Fibroblast of the aortic adventitia (primary cell): ENCODE data around the gene GUCY1A2. TPM values are rescaled to one million over a fixed set of nuclear protein-coding genes. Genes with fewer than 3 reads are reported as not detected.
A peak's percentile ranks its signal among the peaks of the same experiment; 100 is the strongest.

Experiments
- DNase-seq: peaks from one replicate; pipeline ENCODE4 v3.0.0-alpha.2; 2010; ENCODE audit warnings: low read depth
- H3K4me3 ChIP-seq: 2 replicates; pipeline ENCODE4 v1.5.1; 2011; ENCODE audit warnings: low read depth, mild to moderate bottlenecking, control low read depth, low read length, moderate library complexity
- total RNA-seq: library from RNA; depleted of rRNA; stranded (reverse); fragments of >200 nt; gene quantifications from 2 replicates; pipeline ENCODE4 v1.2.3, GENCODE V29; 2012; ENCODE audit warnings: low replicate concordance
- TF ChIP-seq, protein P1 (sequence below): IDR thresholded peaks from 2 replicates; pipeline ENCODE4 v1.5.1; 2011; ENCODE audit warnings: mild to moderate bottlenecking, low read length, control low read depth, inconsistent platforms; ENCODE audit not compliant: insufficient read depth

Gene GUCY1A2
- total RNA-seq, 1 donor: 1.1 TPM

DNA sequence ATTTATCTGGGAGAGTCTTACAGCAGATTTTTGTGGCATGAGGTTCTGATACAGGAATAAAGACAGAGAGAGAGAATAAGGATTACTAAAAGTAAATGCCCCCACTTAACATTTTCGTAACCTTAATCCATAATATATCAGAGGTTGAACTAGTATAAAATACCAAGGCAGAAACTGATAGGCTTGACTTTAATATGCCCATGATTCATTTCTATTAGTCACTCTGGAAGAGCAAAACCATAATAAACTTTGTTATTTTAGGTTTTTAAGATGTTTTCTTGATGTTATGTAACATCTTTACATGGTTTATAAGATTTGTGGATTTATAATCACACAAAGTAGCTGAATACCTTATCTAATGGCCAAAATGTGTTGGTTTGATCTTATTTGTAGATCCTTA is 19.1 kb downstream of the GUCY1A2 start:
- TF ChIP-seq, protein P1, sequence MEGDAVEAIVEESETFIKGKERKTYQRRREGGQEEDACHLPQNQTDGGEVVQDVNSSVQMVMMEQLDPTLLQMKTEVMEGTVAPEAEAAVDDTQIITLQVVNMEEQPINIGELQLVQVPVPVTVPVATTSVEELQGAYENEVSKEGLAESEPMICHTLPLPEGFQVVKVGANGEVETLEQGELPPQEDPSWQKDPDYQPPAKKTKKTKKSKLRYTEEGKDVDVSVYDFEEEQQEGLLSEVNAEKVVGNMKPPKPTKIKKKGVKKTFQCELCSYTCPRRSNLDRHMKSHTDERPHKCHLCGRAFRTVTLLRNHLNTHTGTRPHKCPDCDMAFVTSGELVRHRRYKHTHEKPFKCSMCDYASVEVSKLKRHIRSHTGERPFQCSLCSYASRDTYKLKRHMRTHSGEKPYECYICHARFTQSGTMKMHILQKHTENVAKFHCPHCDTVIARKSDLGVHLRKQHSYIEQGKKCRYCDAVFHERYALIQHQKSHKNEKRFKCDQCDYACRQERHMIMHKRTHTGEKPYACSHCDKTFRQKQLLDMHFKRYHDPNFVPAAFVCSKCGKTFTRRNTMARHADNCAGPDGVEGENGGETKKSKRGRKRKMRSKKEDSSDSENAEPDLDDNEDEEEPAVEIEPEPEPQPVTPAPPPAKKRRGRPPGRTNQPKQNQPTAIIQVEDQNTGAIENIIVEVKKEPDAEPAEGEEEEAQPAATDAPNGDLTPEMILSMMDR: no peak
- DNase-seq: no peak
- H3K4me3 ChIP-seq: no peak overlapping the region

DNA sequence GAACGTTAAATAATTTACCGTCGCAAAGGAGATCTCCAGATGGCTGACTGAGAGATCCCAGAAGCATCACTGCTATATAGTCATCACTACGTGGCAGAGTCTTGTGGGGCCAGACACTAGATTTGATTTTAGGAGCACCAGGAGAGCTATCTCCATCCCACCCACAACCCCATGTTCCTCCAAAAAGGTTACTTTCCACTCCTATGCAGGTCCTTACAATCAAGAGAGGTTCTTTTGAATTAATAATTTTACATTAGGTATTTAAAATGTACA is 19.4 kb downstream of the GUCY1A2 start:
- TF ChIP-seq, protein P1: no peak
- no peak overlapping the region for H3K4me3 ChIP-seq
- no peak for DNase-seq

DNA sequence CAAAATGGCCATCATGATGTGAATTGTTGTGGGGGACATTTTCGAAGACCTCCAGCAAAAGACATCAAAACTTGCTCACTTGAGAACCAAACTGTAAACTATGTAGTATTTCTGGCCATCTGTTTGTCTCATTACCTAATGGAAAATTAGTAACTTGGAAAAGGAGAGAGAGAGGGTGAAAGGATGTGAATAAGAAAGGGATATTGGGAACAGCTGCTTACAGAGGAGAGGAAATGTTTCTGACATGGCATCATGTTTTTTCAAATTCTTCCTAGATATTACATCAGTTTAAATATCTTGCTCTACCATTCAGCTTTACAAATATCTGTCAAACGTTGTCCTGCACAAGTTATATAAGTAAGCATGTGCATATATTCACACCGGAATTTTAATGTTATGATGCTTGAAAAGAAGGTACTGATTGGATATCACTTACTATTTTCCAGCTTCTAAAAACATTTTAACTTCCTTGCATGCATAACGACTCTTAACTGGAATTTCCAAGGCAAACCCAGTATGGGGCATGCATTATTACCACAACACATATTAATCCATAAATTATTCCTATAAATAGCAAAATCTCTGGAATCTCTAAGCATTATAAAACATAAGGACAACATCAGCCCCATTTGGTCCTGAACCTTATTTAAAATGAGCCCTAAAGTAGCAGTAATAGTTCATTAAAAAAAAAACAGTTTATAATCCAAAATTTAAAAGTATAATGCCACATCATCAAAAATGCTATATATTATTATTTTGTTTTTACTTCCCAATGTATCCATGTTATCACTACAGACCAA is 20.0 kb downstream of the GUCY1A2 start:
- no peak overlapping the region for H3K4me3 ChIP-seq
- DNase-seq: peak; percentile 75
- TF ChIP-seq, protein P1: no peak

DNA sequence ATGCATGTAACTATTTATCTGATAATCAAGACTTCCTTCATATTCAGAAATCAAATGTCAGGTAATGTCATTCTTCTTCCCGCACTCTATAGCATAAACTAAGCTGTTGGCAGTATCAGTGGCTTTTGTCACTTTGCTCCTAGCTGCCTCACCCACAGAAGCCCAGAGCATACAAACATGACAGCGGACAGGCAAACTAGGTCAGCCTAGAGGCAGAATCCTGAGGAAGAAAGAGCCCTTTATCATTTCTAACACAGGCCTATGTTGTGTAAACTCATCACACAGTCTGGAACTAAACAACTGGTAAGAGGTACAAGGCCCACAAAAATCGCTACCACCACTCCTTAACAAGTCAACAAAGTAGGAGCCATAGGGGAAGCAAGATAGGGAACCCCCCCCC is 21.0 kb downstream of the GUCY1A2 start:
- TF ChIP-seq, protein P1: no peak

DNA sequence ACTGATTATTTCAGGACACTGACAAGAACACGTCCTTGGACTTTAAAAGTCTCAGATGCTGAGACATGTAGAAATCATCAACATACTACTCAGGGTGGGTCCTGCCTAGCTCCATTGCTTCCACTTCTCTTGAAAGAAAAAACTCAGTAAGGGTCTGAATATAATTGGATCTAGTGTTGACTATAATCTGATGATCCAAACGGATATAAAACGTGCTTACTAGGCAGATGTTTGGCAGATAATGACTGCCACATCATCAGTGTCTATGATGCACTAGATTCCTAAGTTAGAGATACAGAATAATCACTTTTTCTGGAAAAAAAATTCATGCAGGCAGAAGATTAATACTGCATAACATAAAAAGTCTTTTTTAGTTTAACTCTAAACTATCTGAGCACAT is 21.6 kb downstream of the GUCY1A2 start:
- no peak for DNase-seq
- TF ChIP-seq, protein P1: no peak
- H3K4me3 ChIP-seq: no peak overlapping the region

More for the DNA sequence above, 21.0 kb downstream of the GUCY1A2 start:
- DNase-seq: no peak
- H3K4me3 ChIP-seq: no peak overlapping the region

DNA sequence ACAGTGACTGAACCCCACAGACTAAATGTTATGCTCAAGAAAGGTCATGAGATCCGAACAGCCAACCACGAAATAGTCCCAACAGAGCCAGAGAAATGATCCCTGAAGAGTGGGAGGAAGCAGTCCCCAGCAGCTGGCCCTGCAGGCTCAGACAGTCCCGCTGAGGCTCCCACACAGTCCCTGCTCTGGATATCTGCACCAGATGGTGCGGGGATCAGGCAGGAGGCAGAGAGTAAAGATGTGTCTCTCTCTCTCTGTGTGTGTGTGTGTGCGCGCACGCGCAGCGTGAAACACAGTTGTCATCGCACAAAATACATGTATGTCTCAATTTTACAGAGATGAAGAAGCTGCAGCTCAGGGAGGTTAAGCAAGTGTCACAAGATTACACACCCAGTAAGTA is 27.9 kb downstream of the GUCY1A2 start:
- TF ChIP-seq, protein P1: no peak
- H3K4me3 ChIP-seq: no peak overlapping the region
- DNase-seq: no peak

DNA sequence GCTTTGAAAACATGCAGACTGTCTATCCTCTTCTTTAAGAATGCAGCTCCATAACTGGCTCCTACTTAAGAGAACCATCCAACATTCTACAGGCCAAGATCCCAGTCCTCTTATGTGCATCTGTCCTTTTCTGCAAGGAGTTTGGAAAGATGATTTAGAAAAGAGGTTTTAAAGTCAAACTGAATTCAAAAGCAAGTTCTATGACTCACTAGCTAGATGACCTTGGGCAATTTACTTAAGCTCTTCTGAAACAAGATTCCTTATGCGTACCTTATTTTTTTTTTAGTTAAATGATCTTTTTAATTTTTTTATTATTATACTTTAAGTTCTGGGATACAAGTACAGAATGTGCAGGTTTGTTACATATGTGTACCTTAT is 29.2 kb downstream of the GUCY1A2 start:
- TF ChIP-seq, protein P1: no peak
- peak; percentile 34 for DNase-seq
- H3K4me3 ChIP-seq: no peak overlapping the region
